GM21423 (cell line): Measurements from ENCODE around the gene PDE10A.

Source experiments
- ATAC-seq: cut with Tn5 transposase; IDR thresholded peaks from one replicate; pipeline ENCODE4 v1.9.1; 2021; ENCODE audit warnings: mild to moderate bottlenecking, moderate library complexity; ENCODE audit not compliant: unreplicated experiment

Gene PDE10A

DNA sequence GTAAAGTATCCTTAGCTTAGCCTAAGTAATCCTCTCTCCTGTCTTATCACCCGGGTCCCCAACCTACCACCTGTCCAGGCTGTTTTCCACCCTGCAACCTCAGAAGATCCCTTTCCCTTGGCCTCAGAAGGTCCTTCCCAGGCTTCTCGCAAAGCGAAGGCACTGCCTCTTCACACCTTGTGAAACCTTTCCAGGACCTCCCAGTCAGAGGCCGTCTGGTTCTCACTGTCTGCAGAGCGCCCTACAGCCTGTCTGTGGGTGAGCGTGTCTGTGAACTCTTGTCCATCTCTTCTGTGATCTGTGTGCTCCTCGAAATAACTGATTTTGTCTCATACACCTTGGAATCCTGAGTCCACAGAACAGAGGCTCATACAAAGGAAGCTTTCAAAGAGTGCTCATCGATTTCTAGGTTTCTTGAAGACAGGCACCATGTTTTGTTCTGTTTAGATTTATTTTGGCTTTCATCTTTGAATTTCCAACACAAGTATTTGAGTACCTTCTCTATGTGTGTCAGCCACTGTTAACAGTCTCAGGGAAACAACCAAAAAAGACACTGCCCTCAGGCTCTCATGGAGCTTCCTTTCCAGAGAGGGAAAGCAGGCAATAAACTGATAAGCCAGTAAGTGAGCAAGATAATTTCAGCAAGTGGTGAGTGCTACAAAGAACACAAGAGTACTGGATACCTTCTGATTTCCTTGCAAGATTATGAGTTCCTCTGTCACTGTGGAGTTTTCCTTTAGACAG is 6.3 kb downstream of the PDE10A start:
- no peak for ATAC-seq

DNA sequence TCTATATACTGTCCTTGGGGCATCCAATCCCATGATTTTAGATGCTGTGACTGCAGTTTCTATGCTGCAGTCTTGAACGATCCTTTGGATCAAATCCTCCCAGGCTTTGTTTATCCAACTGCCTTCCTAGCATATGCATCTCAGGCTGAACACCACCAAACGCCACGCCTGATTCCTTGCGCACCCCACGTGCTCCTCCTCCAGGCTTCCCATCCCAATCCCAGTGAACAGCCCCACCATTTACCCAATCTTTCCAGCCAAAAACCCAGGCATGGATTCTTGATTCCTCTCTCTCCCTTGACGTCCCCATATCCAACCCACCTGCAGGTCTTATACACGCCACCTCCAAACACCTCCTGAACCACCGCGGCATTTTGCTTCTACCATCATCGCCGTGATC is 7.8 kb downstream of the PDE10A start:
- no peak for ATAC-seq

DNA sequence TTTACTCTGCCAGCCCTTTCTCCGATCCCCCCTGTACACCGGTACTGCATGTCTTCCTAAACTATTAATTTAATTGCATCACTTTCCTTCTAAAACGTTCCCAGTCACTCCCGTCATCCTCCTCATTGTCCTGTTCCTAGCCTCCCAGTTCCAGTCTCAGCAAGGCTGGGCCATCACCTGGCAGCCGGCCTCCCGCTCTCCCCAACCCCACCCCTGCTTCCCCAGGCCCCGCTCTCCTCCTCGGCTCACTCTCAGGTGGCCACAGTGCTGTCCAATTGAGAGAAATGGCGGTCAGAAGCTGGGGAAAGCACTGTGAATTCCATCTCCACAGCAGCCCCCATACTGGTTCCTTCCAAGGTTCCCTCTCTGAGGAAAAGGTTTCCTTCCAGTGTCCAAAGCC is 8.9 kb downstream of the PDE10A start:
- ATAC-seq = no peak

DNA sequence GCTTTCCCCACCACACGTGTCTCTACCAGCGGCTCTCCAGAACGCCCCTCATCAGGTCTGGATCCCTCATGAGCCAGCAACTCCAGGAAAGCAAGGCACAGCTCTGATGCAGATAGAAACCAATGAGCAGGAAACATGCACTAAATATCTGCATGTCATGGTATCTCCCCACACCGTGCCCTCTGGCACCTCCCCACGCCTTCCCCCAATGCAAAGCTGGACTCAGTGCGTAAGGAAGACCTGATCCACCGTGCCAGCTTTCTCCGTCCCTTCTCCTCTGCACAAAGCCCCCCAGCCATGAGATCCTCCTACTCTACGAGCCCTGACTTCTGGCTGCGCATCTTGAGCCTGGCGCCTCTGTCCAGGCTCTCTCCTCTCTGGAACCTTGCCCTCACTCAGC is 9.4 kb downstream of the PDE10A start:
- no peak for ATAC-seq

DNA sequence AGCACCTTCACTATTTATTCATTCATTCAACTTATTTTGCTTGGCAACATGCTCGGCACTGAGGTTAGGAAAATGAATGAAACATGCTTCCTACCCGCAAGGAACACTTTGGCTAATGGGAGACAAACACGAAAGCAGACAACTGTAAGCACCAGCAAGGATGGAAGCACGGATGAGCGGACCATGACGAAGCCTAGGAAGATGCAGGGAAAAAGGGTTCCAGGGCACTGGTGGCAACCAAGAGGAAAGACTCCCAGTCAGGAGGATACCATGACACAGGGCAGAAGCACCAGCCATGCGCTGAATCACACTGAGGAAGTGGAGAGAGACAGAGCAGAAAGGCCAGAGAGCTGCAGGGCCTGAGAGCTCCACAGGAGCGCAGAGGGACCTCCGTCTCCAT is 9.8 kb downstream of the PDE10A start:
- ATAC-seq = no peak

DNA sequence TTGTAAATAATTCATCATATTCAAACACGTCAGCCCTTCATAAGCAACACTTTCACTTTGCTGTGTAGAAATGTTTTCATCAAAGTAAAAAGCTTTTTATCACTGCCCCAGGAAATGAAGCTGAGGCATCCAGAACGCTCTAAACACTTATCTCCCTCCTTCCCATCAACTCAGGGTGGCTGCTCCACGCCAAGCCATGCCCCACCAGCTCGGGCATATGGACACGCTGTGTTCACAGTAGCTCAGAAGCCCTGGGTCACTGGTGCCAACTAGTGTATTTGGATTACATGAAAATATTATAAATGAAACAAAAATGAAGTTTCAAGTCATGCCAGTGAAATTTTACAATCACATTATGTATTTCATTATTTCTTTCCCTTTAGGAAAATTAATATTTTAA is 10.3 kb downstream of the PDE10A start:
- no peak for ATAC-seq

DNA sequence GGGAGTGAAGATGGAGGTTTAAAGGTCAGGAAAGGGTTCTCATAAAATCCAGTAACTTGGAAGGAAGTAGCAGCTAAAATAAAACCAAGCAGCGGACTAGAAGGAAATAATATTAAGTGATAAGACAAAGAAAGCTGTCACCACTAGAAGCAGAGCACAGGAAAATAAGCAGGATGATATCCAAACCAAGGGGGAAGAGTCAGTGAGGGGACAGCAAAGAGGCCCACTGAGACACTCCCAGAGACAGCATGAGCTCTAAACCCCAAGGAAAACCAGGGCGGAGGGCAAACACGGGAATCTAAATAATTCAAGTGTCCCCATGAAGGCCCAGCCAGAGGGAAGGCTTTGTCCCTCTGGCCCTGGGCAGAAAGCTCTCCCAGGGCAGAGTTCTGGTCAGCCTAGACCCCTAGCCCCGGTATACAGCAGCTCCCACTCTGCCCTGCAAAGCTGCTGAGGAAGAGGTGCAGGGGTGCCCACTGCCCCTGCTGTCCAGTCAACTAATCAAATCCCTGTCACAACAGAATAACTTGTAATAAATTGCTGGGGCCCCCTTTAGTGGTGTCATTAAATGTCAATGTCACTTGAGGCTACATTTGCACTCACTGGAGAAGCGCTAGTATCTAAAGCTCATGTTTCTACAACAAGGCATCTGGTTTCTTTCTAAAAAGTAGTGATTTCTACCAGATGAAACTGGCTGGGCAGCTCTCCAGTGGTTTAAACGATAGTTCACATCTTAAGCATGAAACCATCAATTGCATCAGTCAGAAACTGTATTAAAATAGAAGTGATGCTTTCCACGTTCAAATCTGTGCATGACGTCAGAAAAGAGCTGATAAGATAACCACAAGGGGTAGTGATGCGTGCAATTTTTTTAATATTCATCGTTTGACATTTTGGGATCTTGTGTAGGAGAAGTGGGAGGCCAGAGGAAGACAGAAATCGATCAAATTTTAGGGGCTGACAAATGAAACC is 13.6 kb downstream of the PDE10A start:
- no peak for ATAC-seq

DNA sequence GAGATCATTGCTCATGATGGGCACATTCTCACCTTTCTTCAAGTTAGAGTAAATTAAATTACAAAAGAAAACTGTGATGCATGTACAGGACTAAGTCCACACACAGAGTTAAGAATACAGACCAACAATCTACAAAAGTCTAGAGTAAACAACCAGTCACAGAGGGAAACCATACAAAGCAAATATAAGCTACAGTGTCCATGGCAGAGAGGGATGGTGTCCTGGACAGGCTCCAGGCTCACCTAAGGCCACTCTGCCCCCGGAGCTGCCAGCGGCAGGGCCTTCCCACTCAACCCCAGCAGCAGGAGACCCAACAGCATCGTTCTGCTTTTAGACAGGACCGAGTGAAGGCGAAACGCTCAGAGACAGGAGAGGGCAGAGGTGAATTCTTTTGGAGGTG is 16.0 kb downstream of the PDE10A start:
- ATAC-seq = no peak

DNA sequence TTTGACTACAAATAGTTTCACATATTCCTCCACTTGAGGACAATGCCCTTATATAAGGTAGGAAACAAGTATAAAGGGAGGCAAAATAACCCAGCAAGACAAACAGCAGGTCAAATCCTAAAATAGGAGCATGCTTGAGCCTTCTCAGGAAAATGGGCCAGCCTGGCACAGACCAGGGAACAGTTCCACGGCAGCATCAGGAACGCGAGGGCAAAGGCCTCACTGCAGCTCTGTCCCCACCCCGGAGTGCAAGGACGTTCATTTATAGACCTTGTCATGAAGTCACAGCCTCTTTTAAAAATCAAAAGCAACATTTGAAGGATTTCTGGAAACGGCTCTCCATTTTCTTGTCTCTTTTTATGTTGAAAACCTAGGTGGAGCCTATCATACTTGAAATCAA is 17.1 kb downstream of the PDE10A start:
- ATAC-seq = no peak

DNA sequence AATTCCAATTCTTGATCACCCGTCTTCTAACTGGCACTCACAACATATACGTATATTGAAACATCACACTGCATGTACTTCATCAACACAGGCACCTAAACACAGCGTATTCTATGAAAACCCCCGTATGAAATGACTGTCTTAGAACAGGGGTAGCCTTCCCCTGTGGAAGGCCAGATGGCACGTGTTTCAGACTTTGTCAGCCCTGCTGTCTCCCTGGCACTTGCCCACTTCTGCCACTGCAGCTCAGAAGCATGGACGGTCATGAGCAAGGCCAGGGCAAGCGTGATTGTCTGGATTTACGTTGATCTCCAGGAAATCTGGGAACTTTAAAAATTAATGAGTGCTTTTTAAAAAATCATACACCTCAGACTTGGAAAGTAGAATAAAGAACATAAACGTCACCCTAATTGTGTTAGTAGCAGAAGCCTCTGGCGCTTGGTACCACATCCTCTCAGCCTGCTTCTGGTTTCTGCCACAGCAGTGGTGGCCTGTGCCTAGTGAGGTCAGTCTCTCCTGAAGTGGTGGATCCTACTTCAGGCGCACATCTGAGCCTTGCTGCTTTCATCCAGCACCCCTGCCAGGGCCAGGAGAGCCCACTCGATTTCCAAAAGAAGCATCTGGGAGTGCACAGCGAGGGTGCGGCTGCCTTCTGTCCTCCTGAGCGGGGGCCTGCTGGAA is 18.3 kb downstream of the PDE10A start:
- ATAC-seq = no peak

DNA sequence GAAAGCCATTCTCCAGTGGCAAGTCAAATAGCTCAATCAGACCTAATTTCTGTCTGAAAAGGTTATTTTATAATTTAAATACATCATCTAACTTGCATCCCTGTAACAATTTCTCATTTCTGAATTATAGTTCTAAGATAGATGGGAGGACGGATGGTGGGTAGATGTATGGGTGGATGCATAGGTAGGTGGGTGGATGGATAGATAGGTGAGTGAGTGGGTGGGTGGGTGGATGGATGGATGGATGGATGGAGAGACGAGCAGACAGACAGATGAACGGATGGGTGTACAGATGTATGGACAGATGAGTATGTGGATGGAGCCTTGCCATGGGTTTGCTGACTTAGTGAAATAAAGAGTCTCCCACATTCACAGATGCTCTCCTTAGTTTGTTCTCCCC is 20.0 kb downstream of the PDE10A start:
- ATAC-seq = no peak

DNA sequence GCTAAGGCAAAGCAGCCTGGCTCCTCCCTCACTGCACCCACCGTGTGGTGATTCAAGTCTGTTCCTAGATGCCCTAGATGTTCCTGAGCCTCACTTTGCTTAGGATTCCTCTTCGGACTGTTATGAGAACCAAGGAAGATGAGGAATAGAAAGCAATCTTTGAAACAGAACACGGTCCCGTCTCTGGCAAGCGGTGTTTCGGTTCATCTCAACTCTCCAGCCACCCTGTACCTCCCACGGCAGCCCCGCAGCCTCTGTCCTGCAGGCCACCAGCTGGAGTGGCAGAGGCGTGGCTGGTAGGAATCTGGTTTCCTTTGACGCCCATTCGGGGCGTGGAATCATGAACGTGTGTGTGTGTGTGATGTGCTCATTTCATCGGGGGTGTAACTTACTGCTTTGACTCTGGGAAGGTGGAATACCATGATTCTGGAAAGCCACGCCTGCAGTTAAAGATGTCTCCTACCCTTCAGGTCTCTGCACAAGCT is 21.3 kb downstream of the PDE10A start:
- ATAC-seq = no peak

DNA sequence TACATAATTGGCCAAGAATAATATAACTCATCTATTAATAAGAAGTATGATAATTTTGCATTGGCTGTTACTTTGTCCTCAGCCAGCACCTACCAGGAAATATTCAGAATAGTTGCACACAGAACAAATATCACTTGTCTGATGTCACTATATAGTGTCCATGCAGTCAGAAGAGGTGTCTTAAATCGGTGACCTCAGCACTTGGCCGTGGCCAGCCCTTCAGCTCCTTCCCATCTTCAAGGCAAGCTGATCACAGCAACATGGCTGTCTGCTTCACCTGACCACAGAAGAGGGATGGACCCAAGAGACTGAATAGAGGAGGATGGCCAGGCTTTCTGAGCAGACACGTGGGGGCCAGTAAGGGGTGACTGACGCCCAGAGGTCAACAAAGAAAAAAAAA is 22.2 kb downstream of the PDE10A start:
- ATAC-seq = no peak

DNA sequence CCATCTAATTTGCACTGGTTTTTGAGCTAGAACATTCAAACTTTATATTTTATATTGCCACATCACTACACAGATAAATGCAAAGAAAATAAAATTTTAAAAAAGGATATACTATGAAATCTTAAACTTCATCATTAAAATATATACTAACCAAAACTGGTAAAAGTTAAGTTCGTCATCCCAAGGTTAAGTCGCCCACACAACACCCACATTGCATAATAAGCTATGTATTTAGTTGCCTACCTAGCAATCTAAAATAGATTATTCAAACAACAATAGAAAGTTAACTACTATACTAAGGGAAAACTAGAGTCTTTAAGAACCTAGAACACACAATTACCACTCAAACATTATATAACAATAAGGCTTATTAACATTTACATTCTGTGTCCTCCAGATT is 24.5 kb downstream of the PDE10A start:
- ATAC-seq = no peak

DNA sequence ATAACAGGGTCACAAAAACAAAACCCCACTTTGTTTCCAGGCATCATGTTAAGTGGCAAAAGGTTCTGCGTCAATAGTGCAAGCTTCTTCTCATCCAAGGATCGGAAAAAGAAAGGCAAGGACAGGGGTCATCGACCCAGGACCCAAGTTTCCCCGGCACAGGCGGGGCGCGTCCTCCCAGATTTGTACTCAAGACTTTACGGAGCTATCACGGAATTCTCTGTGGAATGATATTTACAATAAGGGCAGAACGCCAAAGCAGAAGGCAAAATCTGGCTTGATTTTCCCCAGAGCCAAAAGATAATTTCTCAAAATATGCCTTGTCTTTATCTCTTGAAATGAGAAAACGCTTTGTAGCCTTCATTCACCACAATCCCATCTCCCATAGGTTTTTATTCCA is 25.5 kb downstream of the PDE10A start:
- ATAC-seq = no peak

DNA sequence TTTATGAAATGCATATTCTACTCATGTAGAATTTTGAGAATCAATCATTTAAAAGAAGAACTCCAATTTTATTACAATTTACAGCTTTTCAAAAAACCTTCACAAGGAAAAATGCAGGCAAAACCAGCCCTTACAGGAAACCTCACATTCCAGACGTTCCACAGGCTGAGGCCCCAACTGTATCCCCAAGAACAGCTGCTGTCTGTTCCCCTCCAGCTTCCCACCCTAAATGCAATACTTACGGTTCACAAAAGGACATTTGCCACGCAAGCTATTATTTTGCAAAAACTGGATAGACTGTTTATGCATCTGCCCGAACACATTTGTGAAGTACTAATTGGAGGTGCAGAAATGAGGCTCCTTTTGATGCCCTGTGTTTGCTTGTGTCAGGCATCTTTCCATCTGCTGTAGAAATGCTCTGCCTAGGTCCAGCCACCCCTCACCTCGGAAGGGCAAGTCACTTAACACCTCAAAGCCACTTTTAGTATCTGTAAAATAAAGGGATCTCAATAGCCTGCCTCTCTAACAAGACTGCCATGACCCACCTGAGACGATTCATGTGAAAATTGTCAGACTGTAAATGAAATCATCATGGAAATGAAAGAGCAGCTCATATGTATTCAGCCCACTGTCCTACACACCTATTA is 26.5 kb downstream of the PDE10A start:
- ATAC-seq = no peak

DNA sequence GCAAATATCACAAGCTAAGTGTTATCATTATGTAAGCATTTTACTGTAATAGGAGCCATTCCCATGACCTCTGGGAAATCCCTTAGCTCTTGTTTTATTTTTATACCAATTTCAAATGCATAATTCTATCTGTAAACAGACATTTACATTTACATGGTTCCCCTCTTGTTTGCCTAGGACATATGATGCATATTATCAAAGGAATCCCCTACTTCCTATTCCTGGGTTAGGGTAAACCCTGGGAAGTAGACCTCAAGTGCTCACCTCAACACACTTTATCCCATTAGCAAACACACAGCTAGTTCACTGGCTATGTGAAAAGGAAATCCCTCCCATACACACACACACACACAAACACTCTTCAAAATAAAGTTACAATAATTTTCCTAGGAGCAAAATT is 27.1 kb downstream of the PDE10A start:
- no peak for ATAC-seq

DNA sequence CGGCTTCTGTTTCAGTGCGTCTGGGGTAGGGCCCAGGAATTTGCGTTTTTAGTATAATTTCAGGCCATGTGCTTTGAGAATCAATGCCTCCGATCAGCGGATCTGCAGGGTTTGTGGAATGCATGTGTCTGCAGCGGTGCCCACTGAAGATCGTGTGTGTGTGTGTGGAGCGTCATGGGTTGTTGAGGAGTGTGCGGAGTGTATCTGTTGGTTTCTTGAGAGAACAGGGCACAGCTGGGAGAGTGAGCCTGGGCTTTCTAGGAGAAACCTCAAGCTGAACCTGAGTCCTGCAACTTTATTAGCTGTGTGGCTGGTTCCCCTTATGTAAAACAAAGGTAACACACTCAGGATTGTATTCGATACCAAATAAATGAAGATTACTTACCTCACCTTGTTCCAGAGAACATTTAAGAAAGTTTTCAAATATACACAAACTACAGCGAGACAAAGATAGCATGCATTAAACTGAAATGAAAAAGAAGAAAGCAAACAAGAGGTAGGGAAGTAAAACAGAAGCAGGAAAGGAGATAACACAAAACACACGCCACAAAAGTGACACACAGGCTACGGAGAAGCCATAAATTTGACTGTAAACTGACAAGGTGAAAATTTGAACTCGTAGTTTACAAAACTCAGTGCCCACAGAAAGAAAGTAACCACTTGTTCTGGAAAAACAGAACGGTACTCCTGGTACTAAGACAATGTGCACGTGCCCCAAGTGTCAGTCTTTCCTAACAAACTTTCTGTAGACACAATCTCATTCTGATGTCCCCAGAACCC is 28.8 kb downstream of the PDE10A start:
- no peak for ATAC-seq

DNA sequence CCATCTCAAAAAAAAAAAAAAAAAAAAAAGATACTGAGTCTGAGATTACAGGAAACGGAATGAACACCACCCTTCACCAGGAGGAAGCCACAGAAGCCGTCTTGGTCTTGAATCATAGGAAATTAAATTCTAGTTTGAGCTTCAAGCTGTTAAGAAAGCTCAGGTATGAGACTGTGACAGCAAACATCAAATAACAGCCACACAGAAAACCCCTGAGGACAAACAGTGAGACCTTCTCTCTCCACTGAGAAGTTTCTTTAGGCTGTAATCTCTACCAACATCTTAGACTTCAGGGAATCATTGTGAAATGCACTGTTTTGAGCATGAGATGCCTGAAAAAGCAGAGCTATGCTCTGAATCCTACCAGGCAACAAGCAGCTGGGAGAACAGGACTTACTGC is 30.8 kb downstream of the PDE10A start:
- ATAC-seq = no peak

DNA sequence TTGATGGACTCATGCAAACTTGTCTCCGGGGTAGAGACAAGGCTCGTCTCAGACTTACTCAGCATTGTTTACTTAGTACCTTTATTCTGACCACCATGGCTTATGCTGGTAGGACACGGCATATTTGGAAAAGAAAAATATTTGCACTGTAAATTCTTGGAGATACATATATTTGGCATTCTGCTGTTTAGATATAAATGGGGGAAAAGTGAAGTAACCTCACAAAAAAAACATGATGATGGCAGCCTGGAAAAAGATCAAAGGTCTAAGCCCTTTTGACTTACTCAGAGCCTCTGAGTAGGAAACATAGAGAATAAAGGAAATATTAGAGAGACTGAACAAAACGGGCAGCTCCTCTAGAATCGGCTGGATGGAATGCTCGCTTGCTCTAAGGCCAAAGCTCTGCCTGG is 32.5 kb downstream of the PDE10A start:
- no peak for ATAC-seq
